Ovary (tissue), 3 donors: ENCODE results near the gene PPP1R9B.

ENCODE experiments used
- CTCF ChIP-seq, 3 donors: fragments of 450-650 bp in 2 of 3; fragments of 200-600 bp in 1 of 3; IDR thresholded peaks; one replicate each; pipeline versions ENCODE4 v1.5.1 to v1.8.0; 2016 to 2022; ENCODE audit warnings: antibody characterized with exemption in 3 of 3, mild to moderate bottlenecking in 1 of 3
- EP300 ChIP-seq: sonication (generic); formaldehyde crosslinking; IDR thresholded peaks from one replicate; pipeline ENCODE4 v1.6.1; 2017; ENCODE audit warnings: antibody characterized with exemption
- POLR2A ChIP-seq: fragments of 450-650 bp; IDR thresholded peaks from one replicate; pipeline ENCODE4 v1.6.1; 2017; ENCODE audit warnings: antibody characterized with exemption, mild to moderate bottlenecking, moderate library complexity
- donor health status: DM: no; HTN: no; CAD: no.

- TF ChIP-seq POLR2A (no peak), CTCF (IDR thresholded peaks at IDR 0.05) (no peak), EP300 (no peak)
Measured at GRCh38 chr17:50183421-50183994, 33.0 kb upstream of the PPP1R9B start.
